Measurements from ENCODE around the gene RAB33B. TPM values are rescaled to one million over a fixed set of nuclear protein-coding genes. Genes with fewer than 3 reads are reported as not detected.

The RAB33B gene
- polyA plus RNA-seq, 1 donor (not counting 4 experiments of a cell fraction or from before 2014, with no cell fraction given): 4.4 TPM

- no peaks in the 10 kb centered on the region for H3K79me2 ChIP-seq (ENCODE audit: control insufficient read depth, insufficient read depth, low read length)
- H2AFZ ChIP-seq (ENCODE audit: control insufficient read depth, low read length): no peak overlapping the region
- no peaks in the 10 kb centered on the region for H3K27me3 ChIP-seq (ENCODE audit: control insufficient read depth, extremely low read depth, insufficient read depth, low read length)
- no peaks in the 10 kb centered on the region for H3K9me3 ChIP-seq (ENCODE audit: control insufficient read depth, low read depth, low read length)
- DNase-seq (ENCODE audit: low read depth, low spot score) (no peak), FAIRE-seq (no peak)
- peaks cover 12 to 24% of the 10 kb centered on the region in 2 experiments for H3K36me3 ChIP-seq (ENCODE audit: control insufficient read depth in 2 of 2, extremely low read depth in 1 of 2, insufficient read depth in 2 of 2, low read length in 2 of 2)
- no peak for TF ChIP-seq CTCF (optimal IDR thresholded peaks at IDR 0.05 in 1 of 3, IDR thresholded peaks at IDR 0.05 in 1 of 3, conservative IDR thresholded peaks at IDR 0.05 in 1 of 3; ENCODE audit: extremely low read depth in 1 of 3, insufficient read depth in 2 of 3, low read length in 3 of 3)
- TF ChIP-seq EZH2 (IDR thresholded peaks at IDR 0.05; ENCODE audit: low read length): no peak
- no peak overlapping the region for H3K9ac ChIP-seq (ENCODE audit: control insufficient read depth, extremely low read depth, insufficient read depth, low read length)
- H3K4me2 ChIP-seq (ENCODE audit: control insufficient read depth, extremely low read depth, insufficient read depth, low read depth, low read length): no peak overlapping the region
- H3K4me3 ChIP-seq (ENCODE audit: control insufficient read depth in 2 of 3, extremely low read depth in 1 of 3, insufficient read depth in 2 of 3, low read depth in 1 of 3, low read length in 3 of 3): no peak overlapping the region
- H3K27ac ChIP-seq (ENCODE audit: control insufficient read depth, insufficient read depth, low read length): no peak overlapping the region
- H4K20me1 ChIP-seq (ENCODE audit: control insufficient read depth, extremely low read depth, insufficient read depth, low read length): no peaks in the 10 kb centered on the region
- H3K9me1 ChIP-seq (ENCODE audit: control insufficient read depth, extremely low read depth, insufficient read depth, low read length): no peaks in the 10 kb centered on the region
- H3K4me1 ChIP-seq (ENCODE audit: control insufficient read depth, extremely low read depth, insufficient read depth, low read length): no peaks in the 10 kb centered on the region
- dilution Hi-C loops (cut with MboI; ENCODE audit: extremely low pct_ligation_motif_present, low sequenced_read_pairs): no loop called here
Observed at GRCh38 chr4:139522457-139522856, 68.5 kb downstream of the RAB33B start.

- DNase-seq (ENCODE audit: low read depth, low spot score) (no peak), FAIRE-seq (no peak)
- peaks cover 8 to 21% of the 10 kb centered on the region in 2 experiments for H3K36me3 ChIP-seq (ENCODE audit: control insufficient read depth in 2 of 2, extremely low read depth in 1 of 2, insufficient read depth in 2 of 2, low read length in 2 of 2)
- no peaks in the 10 kb centered on the region for H3K4me1 ChIP-seq (ENCODE audit: control insufficient read depth, extremely low read depth, insufficient read depth, low read length)
- no peak overlapping the region for H3K9ac ChIP-seq (ENCODE audit: control insufficient read depth, extremely low read depth, insufficient read depth, low read length)
- H2AFZ ChIP-seq (ENCODE audit: control insufficient read depth, low read length): no peak overlapping the region
- TF ChIP-seq CTCF (optimal IDR thresholded peaks at IDR 0.05 in 1 of 3, IDR thresholded peaks at IDR 0.05 in 1 of 3, conservative IDR thresholded peaks at IDR 0.05 in 1 of 3; ENCODE audit: extremely low read depth in 1 of 3, insufficient read depth in 2 of 3, low read length in 3 of 3): no peak
- TF ChIP-seq EZH2 (IDR thresholded peaks at IDR 0.05; ENCODE audit: low read length): no peak
- H3K27me3 ChIP-seq (ENCODE audit: control insufficient read depth, extremely low read depth, insufficient read depth, low read length): no peaks in the 10 kb centered on the region
- H4K20me1 ChIP-seq (ENCODE audit: control insufficient read depth, extremely low read depth, insufficient read depth, low read length): no peaks in the 10 kb centered on the region
- no peaks in the 10 kb centered on the region for H3K79me2 ChIP-seq (ENCODE audit: control insufficient read depth, insufficient read depth, low read length)
- dilution Hi-C loops (cut with MboI; ENCODE audit: extremely low pct_ligation_motif_present, low sequenced_read_pairs): no loop called here
- H3K9me1 ChIP-seq (ENCODE audit: control insufficient read depth, extremely low read depth, insufficient read depth, low read length): no peaks in the 10 kb centered on the region
- no peaks in the 10 kb centered on the region for H3K9me3 ChIP-seq (ENCODE audit: control insufficient read depth, low read depth, low read length)
- H3K27ac ChIP-seq (ENCODE audit: control insufficient read depth, insufficient read depth, low read length): no peak overlapping the region
- H3K4me2 ChIP-seq (ENCODE audit: control insufficient read depth, extremely low read depth, insufficient read depth, low read depth, low read length): no peak overlapping the region
- no peak overlapping the region for H3K4me3 ChIP-seq (ENCODE audit: control insufficient read depth in 2 of 3, extremely low read depth in 1 of 3, insufficient read depth in 2 of 3, low read depth in 1 of 3, low read length in 3 of 3)
Observed at GRCh38 chr4:139523076-139523475, 69.2 kb downstream of the RAB33B start.

Data from keratinocyte (primary cell).